Endothelial cell of umbilical vein (primary cell): ENCODE measurements around the gene GPR108. TPM values are rescaled to one million over a fixed set of nuclear protein-coding genes. Genes with fewer than 3 reads are reported as not detected.

Experiments
- BruUV-seq: library from RNA; stranded (reverse); fragments of 400-500 nt; replicated peaks from 2 replicates; lab custom pipeline; 2021; lab: Mats Ljungman, UMichigan
- CTCF ChIA-PET: fragments of 300-600, 350-600 bp; sonication (Branson Sonifier 250); formaldehyde crosslinking; loops from one replicate; lab custom pipeline; 2021; ENCODE audit warnings: antibody characterized with exemption, inconsistent platforms; lab: Charles Lee
- POLR2A ChIA-PET: fragments of 300-600, 350-600 bp; sonication (Branson Sonifier 250); formaldehyde crosslinking; loops from one replicate; lab custom pipeline; 2021; ENCODE audit warnings: antibody characterized with exemption, inconsistent platforms; lab: Charles Lee
- DNase-seq: peaks from one replicate; pipeline ENCODE4 v3.0.0-alpha.2; 2011; ENCODE audit warnings: low read depth, low spot score
- FAIRE-seq: peaks from 2 replicates; lab custom pipeline; 2011; peaks lifted over from hg19 to GRCh38; lab: Jason Lieb, UNC
- H2AFZ ChIP-seq: 2 replicates; pipeline ENCODE4 v1.6.0; 2012; ENCODE audit warnings: low read depth, low read length, control low read depth, inconsistent platforms
- H3K27ac ChIP-seq: 2 replicates; pipeline ENCODE4 v1.5.1; 2011; ENCODE audit warnings: low read depth, mild to moderate bottlenecking, control low read depth, low read length, moderate library complexity; ENCODE audit not compliant: insufficient read depth
- H3K27me3 ChIP-seq, 2 experiments: 2 replicates each; pipeline versions ENCODE4 v1.6.0 to v1.6.1; 2011; ENCODE audit warnings: low read length in 2 of 2, mixed read lengths in 1 of 2; ENCODE audit not compliant: control insufficient read depth in 2 of 2, insufficient read depth in 2 of 2
- H3K36me3 ChIP-seq, 2 experiments: 2 replicates in 1 of 2; 3 replicates in 1 of 2; pipeline ENCODE4 v1.5.1; 2011; ENCODE audit warnings: low read length in 2 of 2, mild to moderate bottlenecking in 1 of 2, moderate library complexity in 1 of 2; ENCODE audit not compliant: control insufficient read depth in 2 of 2, insufficient read depth in 2 of 2; ENCODE audit errors: extremely low read depth in 1 of 2
- H3K4me1 ChIP-seq: 3 replicates; pipeline ENCODE4 v1.5.1; 2011; ENCODE audit warnings: mild to moderate bottlenecking, low read length; ENCODE audit not compliant: control insufficient read depth, insufficient read depth; ENCODE audit errors: extremely low read depth
- H3K4me2 ChIP-seq: 2 replicates; pipeline ENCODE4 v1.6.1; 2011; ENCODE audit warnings: low read length, control low read depth, mixed read lengths; ENCODE audit not compliant: insufficient read depth
- H3K4me3 ChIP-seq, 3 experiments: fragments of 200-600 bp in 1 of 3; sonication (generic), shearing (Covaris generic) in 1 of 3; replicated peaks in 1 of 3; 2 replicates each; pipeline ENCODE4 v1.5.1; 2011 to 2016; ENCODE audit warnings: control low read depth in 3 of 3, low read length in 3 of 3, mild to moderate bottlenecking in 2 of 3, inconsistent platforms in 1 of 3, low read depth in 1 of 3, moderate library complexity in 1 of 3; ENCODE audit not compliant: insufficient read depth in 1 of 3
- H3K79me2 ChIP-seq: 2 replicates; pipeline ENCODE4 v1.6.0; 2012; ENCODE audit warnings: low read length, inconsistent platforms; ENCODE audit not compliant: control insufficient read depth, insufficient read depth
- H3K9ac ChIP-seq: replicated peaks from 2 replicates; pipeline ENCODE3; 2011; ENCODE audit warnings: low read length, control low read depth; ENCODE audit not compliant: insufficient read depth; ENCODE audit errors: extremely low read depth
- H3K9me1 ChIP-seq: replicated peaks from 3 replicates; pipeline ENCODE4 v1.6.0; 2011; ENCODE audit warnings: mild to moderate bottlenecking, low read length; ENCODE audit not compliant: control insufficient read depth, insufficient read depth; ENCODE audit errors: extremely low read depth
- H3K9me3 ChIP-seq: replicated peaks from 2 replicates; pipeline ENCODE4 v1.5.1; 2012; ENCODE audit warnings: low read length, inconsistent platforms; ENCODE audit not compliant: control insufficient read depth, insufficient read depth
- H4K20me1 ChIP-seq: replicated peaks from 2 replicates; pipeline ENCODE3; 2011; ENCODE audit warnings: mild to moderate bottlenecking, low read length; ENCODE audit not compliant: control insufficient read depth, insufficient read depth; ENCODE audit errors: extremely low read depth
- EZH2 ChIP-seq: IDR thresholded peaks from 2 replicates; pipeline ENCODE4 v1.6.1; 2012; ENCODE audit warnings: borderline replicate concordance, low read depth, mild to moderate bottlenecking, moderate library complexity, low read length, inconsistent platforms; ENCODE audit not compliant: severe bottlenecking
- FOS ChIP-seq: IDR thresholded peaks from 2 replicates; pipeline ENCODE4 v1.6.1; 2011; ENCODE audit warnings: mild to moderate bottlenecking, low read length, moderate library complexity, borderline replicate concordance; ENCODE audit not compliant: insufficient read depth
- GATA2 ChIP-seq: IDR thresholded peaks from 2 replicates; pipeline ENCODE4 v1.7.0; 2011; ENCODE audit warnings: low read depth, mild to moderate bottlenecking, moderate library complexity, mixed read lengths, low read length; ENCODE audit not compliant: insufficient read length, insufficient read depth
- JUN ChIP-seq: IDR thresholded peaks from 2 replicates; pipeline ENCODE4 v1.6.1; 2011; ENCODE audit warnings: borderline replicate concordance, low read depth; ENCODE audit not compliant: insufficient read length, insufficient read depth
- MAX ChIP-seq: IDR thresholded peaks from 2 replicates; pipeline ENCODE4 v1.6.1; 2011; ENCODE audit not compliant: insufficient read depth, insufficient read length
- MYC ChIP-seq: IDR thresholded peaks from one replicate; pipeline ENCODE4 v1.6.1; 2011; ENCODE audit warnings: mild to moderate bottlenecking, low read depth, low read length
- POLR2A ChIP-seq: IDR thresholded peaks from 2 replicates; pipeline ENCODE4 v1.6.1; 2012; ENCODE audit warnings: low read depth, mild to moderate bottlenecking, control low read depth, low read length
- POLR2AphosphoS5 ChIP-seq: IDR thresholded peaks from 2 replicates; pipeline ENCODE4 v1.6.1; 2012; ENCODE audit warnings: low read depth, mild to moderate bottlenecking, control low read depth, low read length, moderate library complexity; ENCODE audit not compliant: insufficient read depth
- dilution Hi-C: fragments of 300-500 bp; cut with MboI; formaldehyde crosslinking; loops from one replicate; pipeline ENCODE4 v1.15.0; 2019; ENCODE audit warnings: low sequenced_read_pairs; ENCODE audit not compliant: extremely low pct_ligation_motif_present
- intact Hi-C: fragments of 100-400 bp; cut with micrococcal nuclease; formaldehyde crosslinking; loops from one replicate; pipeline ENCODE4 v1.10.0; 2022
- polyA plus RNA-seq, 4 experiments: library from polyadenylated mRNA; depleted of rRNA in 3 of 4; stranded (reverse) in 3 of 4; unstranded in 1 of 4; fragments of >200 nt; gene quantifications; 2 replicates each; pipeline versions ENCODE4 v1.2.1 to v1.2.3, GENCODE V29; 2011 to 2012; ENCODE audit warnings: missing spikeins in 1 of 4
- total RNA-seq: library from RNA; stranded (reverse); gene quantifications from 2 replicates; pipeline ENCODE4 v1.2.3, GENCODE V29; 2021
- TF ChIP-seq, protein P1 (sequence below), 2 donors: IDR thresholded peaks; 1 replicate in 1 of 2; 2 replicates in 1 of 2; pipeline ENCODE4 v1.5.1; 2011; ENCODE audit warnings: low read length in 2 of 2, mild to moderate bottlenecking in 2 of 2, moderate library complexity in 2 of 2, control low read depth in 1 of 2, inconsistent platforms in 1 of 2, low read depth in 1 of 2; ENCODE audit not compliant: insufficient read depth in 1 of 2; ENCODE audit errors: extremely low read depth in 1 of 2

GPR108 gene
- total and polyA plus RNA-seq, 2 donors (not counting 3 experiments of a cell fraction or from before 2014, with no cell fraction given): 68.5 to 80.2 TPM

DNA sequence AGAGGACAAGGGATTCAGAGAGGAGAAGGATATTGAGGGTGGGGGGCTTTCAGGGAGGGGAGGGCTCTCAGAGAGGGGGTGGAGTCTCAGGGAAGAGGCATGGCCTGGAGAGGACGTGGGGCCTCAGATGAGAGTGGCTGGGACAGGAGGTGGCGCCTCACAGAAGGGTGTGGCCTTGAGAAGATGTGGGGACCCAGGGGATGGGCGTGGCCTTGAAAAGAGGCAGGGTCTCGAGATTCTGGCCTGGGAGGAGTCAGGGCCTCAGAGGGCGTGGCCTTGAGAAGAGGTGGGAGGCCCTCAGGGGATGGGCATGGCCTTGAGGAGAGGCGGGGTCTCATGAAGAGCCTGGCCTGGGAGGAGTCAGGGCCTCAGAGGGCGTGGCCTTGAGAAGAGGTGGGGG lies 43.7 kb downstream of the GPR108 start:
- TF ChIP-seq POLR2A: no peak
- TF ChIP-seq MAX: no peak
- TF ChIP-seq, protein P1, sequence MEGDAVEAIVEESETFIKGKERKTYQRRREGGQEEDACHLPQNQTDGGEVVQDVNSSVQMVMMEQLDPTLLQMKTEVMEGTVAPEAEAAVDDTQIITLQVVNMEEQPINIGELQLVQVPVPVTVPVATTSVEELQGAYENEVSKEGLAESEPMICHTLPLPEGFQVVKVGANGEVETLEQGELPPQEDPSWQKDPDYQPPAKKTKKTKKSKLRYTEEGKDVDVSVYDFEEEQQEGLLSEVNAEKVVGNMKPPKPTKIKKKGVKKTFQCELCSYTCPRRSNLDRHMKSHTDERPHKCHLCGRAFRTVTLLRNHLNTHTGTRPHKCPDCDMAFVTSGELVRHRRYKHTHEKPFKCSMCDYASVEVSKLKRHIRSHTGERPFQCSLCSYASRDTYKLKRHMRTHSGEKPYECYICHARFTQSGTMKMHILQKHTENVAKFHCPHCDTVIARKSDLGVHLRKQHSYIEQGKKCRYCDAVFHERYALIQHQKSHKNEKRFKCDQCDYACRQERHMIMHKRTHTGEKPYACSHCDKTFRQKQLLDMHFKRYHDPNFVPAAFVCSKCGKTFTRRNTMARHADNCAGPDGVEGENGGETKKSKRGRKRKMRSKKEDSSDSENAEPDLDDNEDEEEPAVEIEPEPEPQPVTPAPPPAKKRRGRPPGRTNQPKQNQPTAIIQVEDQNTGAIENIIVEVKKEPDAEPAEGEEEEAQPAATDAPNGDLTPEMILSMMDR (IDR thresholded peaks at IDR 0.05; ENCODE audit: extremely low read depth in 1 of 2, insufficient read depth in 1 of 2, low read depth in 1 of 2, low read length in 2 of 2): no peak
- TF ChIP-seq EZH2: no peak
- TF ChIP-seq POLR2AphosphoS5: no peak
- no peak for TF ChIP-seq JUN
- no peak for TF ChIP-seq FOS
- TF ChIP-seq MYC: no peak
- TF ChIP-seq GATA2: no peak
- Histone ChIP-seq H4K20me1 (no peaks in the 10 kb centered on the region), H3K36me3 (no peaks in the 10 kb centered on the region), H3K4me1 (no peaks in the 10 kb centered on the region), H3K4me2 (no peak overlapping the region), H3K79me2 (no peaks in the 10 kb centered on the region), H2AFZ (no peak overlapping the region), H3K27ac (no peak overlapping the region), H3K9me1 (no peaks in the 10 kb centered on the region), H3K27me3 (no peaks in the 10 kb centered on the region), H3K9me3 (no peaks in the 10 kb centered on the region), H3K4me3 (no peak overlapping the region), H3K9ac (no peak overlapping the region)
- dilution Hi-C loops (no loop called here), intact Hi-C loops (no loop called here)
- CTCF ChIA-PET: no interaction called here
- POLR2A ChIA-PET: no interaction called here
- DNase-seq (no peak), FAIRE-seq (no peak)
- BruUV-seq: no TSS peak
